Measurements from ENCODE around the gene HIP1. TPM values are rescaled to one million over a fixed set of nuclear protein-coding genes. Genes with fewer than 3 reads are reported as not detected.
A peak's percentile ranks its signal among the peaks of the same experiment; 100 is the strongest.
"Not testable (repeated sequence)": the region's sequence is repeated elsewhere in the genome, so short reads cannot be mapped to it uniquely, and the experiment has no call there.

Gene HIP1
- total and polyA plus RNA-seq, 9 of the 15 experiments (the other 6 are each of a cell fraction or from before 2014, with no cell fraction given): 2.4 to 13.7 (median 9.5) TPM

DNA sequence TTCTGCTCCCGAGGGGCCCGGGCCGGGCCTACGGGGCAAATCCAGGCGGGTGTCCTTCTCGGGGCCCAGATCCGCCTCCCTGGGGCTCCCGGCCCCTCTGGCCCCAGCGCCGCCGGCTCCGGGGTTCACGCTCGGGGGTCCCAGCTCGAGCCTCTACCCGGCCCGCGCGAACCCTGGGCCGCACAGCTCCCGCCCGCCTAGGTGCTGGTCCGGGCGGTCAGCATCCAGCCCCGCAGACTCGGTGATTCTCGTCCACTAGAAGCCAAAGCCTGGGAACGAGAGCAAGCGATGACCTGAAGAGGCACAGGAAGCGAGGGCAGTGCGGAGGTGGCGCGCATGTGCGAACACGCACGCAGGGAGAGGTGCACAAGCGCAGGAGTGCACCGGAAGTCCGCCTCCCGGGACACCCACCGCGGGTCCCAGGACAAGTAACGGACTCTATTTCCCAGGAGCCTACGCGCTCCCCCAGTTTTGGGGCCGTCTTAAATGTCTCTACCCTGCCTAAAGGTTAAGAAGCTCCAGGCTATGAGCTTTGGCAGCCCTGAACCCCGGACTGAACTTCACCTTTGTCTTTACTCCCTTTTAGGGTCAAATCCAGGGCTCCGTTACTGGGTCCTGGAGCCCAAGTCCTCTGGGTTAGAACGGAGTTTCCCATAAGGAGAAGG lies 252.6 kb downstream of the HIP1 start, which contains the start of gene POM121C (continued):
- TF ChIP-seq, protein P1, sequence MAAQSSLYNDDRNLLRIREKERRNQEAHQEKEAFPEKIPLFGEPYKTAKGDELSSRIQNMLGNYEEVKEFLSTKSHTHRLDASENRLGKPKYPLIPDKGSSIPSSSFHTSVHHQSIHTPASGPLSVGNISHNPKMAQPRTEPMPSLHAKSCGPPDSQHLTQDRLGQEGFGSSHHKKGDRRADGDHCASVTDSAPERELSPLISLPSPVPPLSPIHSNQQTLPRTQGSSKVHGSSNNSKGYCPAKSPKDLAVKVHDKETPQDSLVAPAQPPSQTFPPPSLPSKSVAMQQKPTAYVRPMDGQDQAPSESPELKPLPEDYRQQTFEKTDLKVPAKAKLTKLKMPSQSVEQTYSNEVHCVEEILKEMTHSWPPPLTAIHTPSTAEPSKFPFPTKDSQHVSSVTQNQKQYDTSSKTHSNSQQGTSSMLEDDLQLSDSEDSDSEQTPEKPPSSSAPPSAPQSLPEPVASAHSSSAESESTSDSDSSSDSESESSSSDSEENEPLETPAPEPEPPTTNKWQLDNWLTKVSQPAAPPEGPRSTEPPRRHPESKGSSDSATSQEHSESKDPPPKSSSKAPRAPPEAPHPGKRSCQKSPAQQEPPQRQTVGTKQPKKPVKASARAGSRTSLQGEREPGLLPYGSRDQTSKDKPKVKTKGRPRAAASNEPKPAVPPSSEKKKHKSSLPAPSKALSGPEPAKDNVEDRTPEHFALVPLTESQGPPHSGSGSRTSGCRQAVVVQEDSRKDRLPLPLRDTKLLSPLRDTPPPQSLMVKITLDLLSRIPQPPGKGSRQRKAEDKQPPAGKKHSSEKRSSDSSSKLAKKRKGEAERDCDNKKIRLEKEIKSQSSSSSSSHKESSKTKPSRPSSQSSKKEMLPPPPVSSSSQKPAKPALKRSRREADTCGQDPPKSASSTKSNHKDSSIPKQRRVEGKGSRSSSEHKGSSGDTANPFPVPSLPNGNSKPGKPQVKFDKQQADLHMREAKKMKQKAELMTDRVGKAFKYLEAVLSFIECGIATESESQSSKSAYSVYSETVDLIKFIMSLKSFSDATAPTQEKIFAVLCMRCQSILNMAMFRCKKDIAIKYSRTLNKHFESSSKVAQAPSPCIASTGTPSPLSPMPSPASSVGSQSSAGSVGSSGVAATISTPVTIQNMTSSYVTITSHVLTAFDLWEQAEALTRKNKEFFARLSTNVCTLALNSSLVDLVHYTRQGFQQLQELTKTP (IDR thresholded peaks at IDR 0.05; ENCODE audit: low read depth in 1 of 2, partially characterized antibody in 2 of 2): peak in 1 of 2 experiments; percentile 89
- TF ChIP-seq POLR2AphosphoS5 (IDR thresholded peaks at IDR 0.05; ENCODE audit: control insufficient read depth, insufficient read depth, low read depth, low read length) (peak; percentile 82), RCOR1 (IDR thresholded peaks at IDR 0.05; ENCODE audit: borderline replicate concordance in 1 of 2, low read depth in 2 of 2, low read length in 2 of 2) (peak in 1 of 2 experiments; percentile 42; a peak in 1 of 4 replicates), MEIS2 (IDR thresholded peaks at IDR 0.05; ENCODE audit: partially characterized antibody) (peak; percentile 86), CREB1 (IDR thresholded peaks at IDR 0.05) (peak; percentile 36; the same call in 1 of the 2 replicates), CREB1 (CRISPR knock-in tag; IDR thresholded peaks at IDR 0.05) (peak; percentile 63; the same call in 1 of the 2 replicates), BHLHE40 (IDR thresholded peaks at IDR 0.05; ENCODE audit: low read length) (peak; percentile 65), ZBTB17 (CRISPR knock-in tag; IDR thresholded peaks at IDR 0.05) (peak; percentile 76), POLR2A (conservative IDR thresholded peaks at IDR 0.05) (peak; percentile 87), NRF1 (conservative IDR thresholded peaks at IDR 0.05 in 1 of 2, IDR thresholded peaks at IDR 0.05 in 1 of 2) (peak; percentile 96 to 97), PHF8 (IDR thresholded peaks at IDR 0.05; ENCODE audit: borderline replicate concordance, low read length) (peak; percentile 51; the same call in 1 of the 2 replicates), L3MBTL2 (IDR thresholded peaks at IDR 0.05) (peak; percentile 24; the same call in 1 of the 2 replicates), ZNF384 (IDR thresholded peaks at IDR 0.05; ENCODE audit: low read depth, low read length) (0 out of 2 replicates have a peak, but pooled peaks have one; percentile 4), SIX5 (IDR thresholded peaks at IDR 0.05; ENCODE audit: borderline replicate concordance in 1 of 2, insufficient read depth in 1 of 2, low read depth in 1 of 2, low read length in 2 of 2) (peak; percentile 15 to 26; a peak in 1 of 4 replicates), NEUROD1 (IDR thresholded peaks at IDR 0.05; ENCODE audit: borderline replicate concordance, low read depth, low read length, partially characterized antibody) (peak; percentile 14), POLR2B (IDR thresholded peaks at IDR 0.05; ENCODE audit: low read depth, partially characterized antibody) (peak; percentile 84), ETV5 (CRISPR knock-in tag; IDR thresholded peaks at IDR 0.05; ENCODE audit: low read depth) (peak; percentile 87; the same call in 1 of the 2 replicates), SRF (CRISPR knock-in tag; IDR thresholded peaks at IDR 0.05) (peak in 1 of 2 experiments; percentile 71; a peak in 1 of 4 replicates), FOXM1 (IDR thresholded peaks at IDR 0.05; ENCODE audit: low read depth) (peak; percentile 35; the same call in 1 of the 2 replicates), ZNF143 (CRISPR knock-in tag; IDR thresholded peaks at IDR 0.05) (peak; percentile 83)
- TF ChIP-seq, protein P2, sequence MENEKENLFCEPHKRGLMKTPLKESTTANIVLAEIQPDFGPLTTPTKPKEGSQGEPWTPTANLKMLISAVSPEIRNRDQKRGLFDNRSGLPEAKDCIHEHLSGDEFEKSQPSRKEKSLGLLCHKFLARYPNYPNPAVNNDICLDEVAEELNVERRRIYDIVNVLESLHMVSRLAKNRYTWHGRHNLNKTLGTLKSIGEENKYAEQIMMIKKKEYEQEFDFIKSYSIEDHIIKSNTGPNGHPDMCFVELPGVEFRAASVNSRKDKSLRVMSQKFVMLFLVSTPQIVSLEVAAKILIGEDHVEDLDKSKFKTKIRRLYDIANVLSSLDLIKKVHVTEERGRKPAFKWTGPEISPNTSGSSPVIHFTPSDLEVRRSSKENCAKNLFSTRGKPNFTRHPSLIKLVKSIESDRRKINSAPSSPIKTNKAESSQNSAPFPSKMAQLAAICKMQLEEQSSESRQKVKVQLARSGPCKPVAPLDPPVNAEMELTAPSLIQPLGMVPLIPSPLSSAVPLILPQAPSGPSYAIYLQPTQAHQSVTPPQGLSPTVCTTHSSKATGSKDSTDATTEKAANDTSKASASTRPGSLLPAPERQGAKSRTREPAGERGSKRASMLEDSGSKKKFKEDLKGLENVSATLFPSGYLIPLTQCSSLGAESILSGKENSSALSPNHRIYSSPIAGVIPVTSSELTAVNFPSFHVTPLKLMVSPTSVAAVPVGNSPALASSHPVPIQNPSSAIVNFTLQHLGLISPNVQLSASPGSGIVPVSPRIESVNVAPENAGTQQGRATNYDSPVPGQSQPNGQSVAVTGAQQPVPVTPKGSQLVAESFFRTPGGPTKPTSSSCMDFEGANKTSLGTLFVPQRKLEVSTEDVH (IDR thresholded peaks at IDR 0.05; ENCODE audit: low read depth, partially characterized antibody): peak; percentile 38
- not testable (repeated sequence) for TF ChIP-seq FOXM1 (CRISPR knock-in tag; IDR thresholded peaks at IDR 0.05; ENCODE audit: low read depth)
